ENCODE results near the gene SOX10.

Gene SOX10

GRCh38 chr22:37983860-37984791, at the start of gene SOX10:
Gene SOX10 (minus strand): TSS chr22:37984555. CDS start chr22:37983784, 771 bp downstream.
- no peak for DNase-seq (ENCODE audit: low read depth in 2 of 2)

GRCh38 chr22:38033522-38034277, 49.3 kb upstream of the SOX10 start:
- no peak for DNase-seq (ENCODE audit: low read depth in 2 of 2)

- no peak for DNase-seq (ENCODE audit: low read depth in 2 of 2)
Observed at GRCh38 chr22:38032681-38033521, 48.5 kb upstream of the SOX10 start.

GRCh38 chr22:38031491-38031890, 47.1 kb upstream of the SOX10 start:
- DNase-seq (ENCODE audit: low read depth in 2 of 2), result no peak

- no peak for DNase-seq (ENCODE audit: low read depth in 2 of 2)
Observed at GRCh38 chr22:38030311-38031133, 46.2 kb upstream of the SOX10 start.

GRCh38 chr22:38029901-38030300, 45.5 kb upstream of the SOX10 start:
- DNase-seq (ENCODE audit: low read depth in 2 of 2), result no peak

GRCh38 chr22:38029370-38029769, 45.0 kb upstream of the SOX10 start:
- DNase-seq (ENCODE audit: low read depth in 2 of 2), result no peak

- DNase-seq (ENCODE audit: low read depth in 2 of 2), result no peak
Observed at GRCh38 chr22:38028344-38029130, 44.2 kb upstream of the SOX10 start.

GRCh38 chr22:38027487-38027886, 43.1 kb upstream of the SOX10 start:
- DNase-seq (ENCODE audit: low read depth in 2 of 2), result no peak

- DNase-seq (ENCODE audit: low read depth in 2 of 2), result no peak
Observed at GRCh38 chr22:38026130-38027111, 42.1 kb upstream of the SOX10 start.

GRCh38 chr22:38025514-38025913, 41.2 kb upstream of the SOX10 start:
- DNase-seq (ENCODE audit: low read depth in 2 of 2), result no peak

GRCh38 chr22:38023045-38023444, 38.7 kb upstream of the SOX10 start:
- DNase-seq (ENCODE audit: low read depth in 2 of 2), result no peak

- DNase-seq (ENCODE audit: low read depth in 2 of 2), result no peak
Observed at GRCh38 chr22:38021206-38021605, 36.9 kb upstream of the SOX10 start.

GRCh38 chr22:38018938-38019827, 34.8 kb upstream of the SOX10 start:
- no peak for DNase-seq (ENCODE audit: low read depth in 2 of 2)

GRCh38 chr22:38017939-38018885, 33.9 kb upstream of the SOX10 start:
- no peak for DNase-seq (ENCODE audit: low read depth in 2 of 2)

- no peak for DNase-seq (ENCODE audit: low read depth in 2 of 2)
Observed at GRCh38 chr22:38017272-38017920, 33.0 kb upstream of the SOX10 start.

Data from stimulated activated CD8-positive, alpha-beta memory T cell treated with anti-CD3 and anti-CD28 coated beads, Interleukin-7, amount 100 ng/mL, for 1 hour (primary cell).